GM21447 (cell line): ENCODE data around the gene MRPL33.

Source experiments
- ATAC-seq: cut with Tn5 transposase; IDR thresholded peaks from one replicate; pipeline ENCODE4 v1.9.1; 2021; ENCODE audit not compliant: unreplicated experiment

The MRPL33 gene

GRCh38 chr2:27776097-27776496, 4.6 kb downstream of the MRPL33 start:
- ATAC-seq = no peak

GRCh38 chr2:27776696-27777095, 5.2 kb downstream of the MRPL33 start:
- no peak for ATAC-seq

GRCh38 chr2:27779417-27780055, 8.0 kb downstream of the MRPL33 start:
- ATAC-seq = no peak

GRCh38 chr2:27781496-27781895, 10.0 kb downstream of the MRPL33 start:
- ATAC-seq = no peak

GRCh38 chr2:27782701-27783100, 11.2 kb downstream of the MRPL33 start:
- ATAC-seq = no peak

- no peak for ATAC-seq
These were observed 19.3 kb downstream of the MRPL33 start for GRCh38 chr2:27790796-27791195.

GRCh38 chr2:27792759-27793158, 21.2 kb downstream of the MRPL33 start:
- no peak for ATAC-seq

GRCh38 chr2:27795093-27795834, 23.7 kb downstream of the MRPL33 start:
- ATAC-seq = no peak

GRCh38 chr2:27795868-27796277, 24.4 kb downstream of the MRPL33 start:
- no peak for ATAC-seq

- no peak for ATAC-seq
These were observed 25.6 kb downstream of the MRPL33 start for GRCh38 chr2:27796791-27797765.

- no peak for ATAC-seq
These were observed 26.3 kb downstream of the MRPL33 start for GRCh38 chr2:27797841-27798240.

GRCh38 chr2:27798486-27798885, 27.0 kb downstream of the MRPL33 start:
- ATAC-seq = no peak

- ATAC-seq = no peak
These were observed 27.6 kb downstream of the MRPL33 start for GRCh38 chr2:27798948-27799645.

GRCh38 chr2:27799646-27800010, 28.1 kb downstream of the MRPL33 start:
- ATAC-seq = no peak

- ATAC-seq = no peak
These were observed 29.3 kb downstream of the MRPL33 start for GRCh38 chr2:27800856-27801255.

- no peak for ATAC-seq
These were observed 31.0 kb downstream of the MRPL33 start for GRCh38 chr2:27802547-27802946.

- ATAC-seq = no peak
These were observed 31.5 kb downstream of the MRPL33 start for GRCh38 chr2:27803046-27803445.

GRCh38 chr2:27804146-27804545, 32.6 kb downstream of the MRPL33 start:
- no peak for ATAC-seq

- no peak for ATAC-seq
These were observed 33.7 kb downstream of the MRPL33 start for GRCh38 chr2:27805180-27805579.

- ATAC-seq = no peak
These were observed 35.0 kb downstream of the MRPL33 start for GRCh38 chr2:27806311-27807059.
